Hepatocyte (in vitro differentiated cells): ENCODE measurements around the gene GALNT17. TPM values are rescaled to one million over a fixed set of nuclear protein-coding genes. Genes with fewer than 3 reads are reported as not detected.
"Not testable (repeated sequence)": the region's sequence is repeated elsewhere in the genome, so short reads cannot be mapped to it uniquely, and the experiment has no call there.

Experiments
- DNase-seq: peaks from one replicate; pipeline ENCODE4 v3.0.0-alpha.2; 2016; ENCODE audit warnings: low spot score
- H2AFZ ChIP-seq: fragments of 200-600 bp; sonication (generic); 2 replicates; pipeline ENCODE4 v1.6.0; 2016; ENCODE audit warnings: antibody characterized with exemption, mild to moderate bottlenecking
- H3K27ac ChIP-seq: fragments of 200-600 bp; sonication (generic); 2 replicates; pipeline ENCODE4 v1.5.1; 2016; ENCODE audit warnings: mild to moderate bottlenecking
- H3K27me3 ChIP-seq: fragments of 200-600 bp; sonication (generic); 2 replicates; pipeline ENCODE4 v1.6.1; 2016
- H3K36me3 ChIP-seq: fragments of 200-600 bp; sonication (generic); replicated peaks from 2 replicates; pipeline ENCODE4 v1.5.1; 2016; ENCODE audit warnings: low read depth; ENCODE audit not compliant: insufficient read depth
- H3K4me1 ChIP-seq: fragments of 200-600 bp; sonication (generic); 2 replicates; pipeline ENCODE4 v1.5.1; 2016; ENCODE audit warnings: mild to moderate bottlenecking, moderate library complexity; ENCODE audit not compliant: insufficient read depth
- H3K4me2 ChIP-seq: fragments of 200-600 bp; sonication (generic); 2 replicates; pipeline ENCODE4 v1.6.0; 2016
- H3K4me3 ChIP-seq: fragments of 200-600 bp; sonication (generic); 2 replicates; pipeline ENCODE4 v1.5.1; 2016; ENCODE audit warnings: mild to moderate bottlenecking
- H3K79me2 ChIP-seq: fragments of 200-600 bp; sonication (generic); 2 replicates; pipeline ENCODE4 v1.6.0; 2017; ENCODE audit warnings: mild to moderate bottlenecking
- H3K9me2 ChIP-seq: fragments of 200-600 bp; sonication (generic); replicated peaks from 2 replicates; pipeline ENCODE4 v1.6.0; 2017; ENCODE audit warnings: mild to moderate bottlenecking; ENCODE audit not compliant: insufficient read depth
- H3K9me3 ChIP-seq: fragments of 200-600 bp; sonication (generic); 2 replicates; pipeline ENCODE4 v1.5.1; 2016; ENCODE audit warnings: low read depth, mild to moderate bottlenecking
- H4K20me1 ChIP-seq: fragments of 200-600 bp; sonication (generic); 2 replicates; pipeline ENCODE4 v1.6.0; 2016; ENCODE audit warnings: mild to moderate bottlenecking; ENCODE audit not compliant: insufficient read depth, poor library complexity, severe bottlenecking
- CTCF ChIP-seq: fragments of 200-600 bp; sonication (generic); IDR thresholded peaks from 2 replicates; pipeline ENCODE4 v1.5.1; 2016; ENCODE audit warnings: antibody characterized with exemption, mild to moderate bottlenecking; ENCODE audit not compliant: poor library complexity
- EZH2 ChIP-seq: fragments of 200-600 bp; sonication (generic); IDR thresholded peaks from 2 replicates; pipeline ENCODE4 v1.6.1; 2016; ENCODE audit warnings: antibody characterized with exemption, mild to moderate bottlenecking, borderline replicate concordance
- EZH2phosphoT487 ChIP-seq: fragments of 200-600 bp; sonication (generic); IDR thresholded peaks from one replicate; pipeline ENCODE4 v1.6.1; 2018; ENCODE audit warnings: antibody characterized with exemption, mild to moderate bottlenecking, low read depth, moderate library complexity; ENCODE audit not compliant: unreplicated experiment, severe bottlenecking
- WGBS: methylation state at CpG from one replicate; pipeline ENCODE4 v1.1.6; 2016; ENCODE audit warnings: low lambda C conversion rate; ENCODE audit errors: missing lambda C conversion rate; 5-methylcytosine and 5-hydroxymethylcytosine counted together
- polyA plus RNA-seq: library from polyadenylated mRNA; unstranded; fragments of >200 nt; fragmentation: Nextera tagmentation; extraction: Ambion mirVana; gene quantifications from 2 replicates; pipeline ENCODE4 v1.2.1, GENCODE V29; 2016
- total RNA-seq: library from RNA; depleted of rRNA; stranded (reverse); fragments of >200 nt; gene quantifications from 2 replicates; pipeline ENCODE4 v1.2.3, GENCODE V29; 2014

GALNT17 gene
- total and polyA plus RNA-seq, 2 experiments from 2014 or later: 4.3 to 8.1 TPM

- no peak overlapping the region for H2AFZ ChIP-seq
- H3K4me1 ChIP-seq: no peaks in the 10 kb centered on the region
- no peaks in the 10 kb centered on the region for H3K79me2 ChIP-seq
- TF ChIP-seq EZH2: no peak
- peak; percentile 94 for TF ChIP-seq CTCF
- no peak for TF ChIP-seq EZH2phosphoT487
- H3K4me2 ChIP-seq: no peak overlapping the region
- no peaks in the 10 kb centered on the region for H3K36me3 ChIP-seq
- H4K20me1 ChIP-seq: no peaks in the 10 kb centered on the region
- peak; percentile 86 for DNase-seq
- H3K9me3 ChIP-seq: no peaks in the 10 kb centered on the region
- H3K27ac ChIP-seq: no peak overlapping the region
- no peaks in the 10 kb centered on the region for H3K9me2 ChIP-seq
- no peak overlapping the region for H3K4me3 ChIP-seq
- WGBS: 39% methylated on average over 7 of the region's 7 CpGs
- H3K27me3 ChIP-seq: no peaks in the 10 kb centered on the region
These were observed 604.1 kb downstream of the GALNT17 start for GRCh38 chr7:71735961-71736556.

GRCh38 chr7:71737931-71738540 is 606.1 kb downstream of the GALNT17 start:
- WGBS: 97% methylated on average over 36 of the region's 42 CpGs

GRCh38 chr7:71739520-71740173 is 607.7 kb downstream of the GALNT17 start:
- Histone ChIP-seq H3K36me3 (no peaks in the 10 kb centered on the region), H3K4me1 (no peaks in the 10 kb centered on the region), H2AFZ (no peak overlapping the region), H3K9me3 (no peaks in the 10 kb centered on the region), H3K4me3 (no peak overlapping the region), H3K27me3 (no peaks in the 10 kb centered on the region), H3K4me2 (no peak overlapping the region), H4K20me1 (no peaks in the 10 kb centered on the region), H3K9me2 (no peaks in the 10 kb centered on the region), H3K79me2 (no peaks in the 10 kb centered on the region), H3K27ac (no peak overlapping the region)
- no peak for DNase-seq
- TF ChIP-seq EZH2phosphoT487 (no peak), EZH2 (no peak), CTCF (no peak)
- 77% methylated on average over 10 of the region's 10 CpGs for WGBS

More at GRCh38 chr7:71737931-71738540, 606.1 kb downstream of the GALNT17 start:
- not testable (repeated sequence) for H3K36me3 ChIP-seq, H3K79me2 ChIP-seq, H3K9me2 ChIP-seq, H2AFZ ChIP-seq, DNase-seq, H3K4me3 ChIP-seq, H3K27ac ChIP-seq, H3K4me2 ChIP-seq, H4K20me1 ChIP-seq, H3K4me1 ChIP-seq, H3K27me3 ChIP-seq, H3K9me3 ChIP-seq

- H3K27ac ChIP-seq: no peak overlapping the region
- TF ChIP-seq CTCF: no peak
- TF ChIP-seq EZH2phosphoT487: no peak
- no peak for TF ChIP-seq EZH2
- H3K9me3 ChIP-seq: no peaks in the 10 kb centered on the region
- no peaks in the 10 kb centered on the region for H3K79me2 ChIP-seq
- no peak overlapping the region for H3K4me2 ChIP-seq
- H2AFZ ChIP-seq: no peak overlapping the region
- no peaks in the 10 kb centered on the region for H3K9me2 ChIP-seq
- H3K4me1 ChIP-seq: no peaks in the 10 kb centered on the region
- no peaks in the 10 kb centered on the region for H3K36me3 ChIP-seq
- DNase-seq: no peak
- no peaks in the 10 kb centered on the region for H4K20me1 ChIP-seq
- 83% methylated on average over 5 of the region's 5 CpGs for WGBS
- no peaks in the 10 kb centered on the region for H3K27me3 ChIP-seq
- no peak overlapping the region for H3K4me3 ChIP-seq
These were observed 608.2 kb downstream of the GALNT17 start for GRCh38 chr7:71740174-71740560.
